Astrocyte (in vitro differentiated cells and primary cell): ENCODE results near the gene CDH23.

Source experiments
- EZH2 ChIP-seq: IDR thresholded peaks from 2 replicates; pipeline ENCODE4 v1.6.1; 2012; ENCODE audit warnings: mild to moderate bottlenecking, low read length, inconsistent platforms; ENCODE audit not compliant: insufficient read depth
- TF ChIP-seq, protein P1 (sequence below): IDR thresholded peaks from 2 replicates; pipeline ENCODE4 v1.5.1; 2011; ENCODE audit warnings: low read depth, mild to moderate bottlenecking, inconsistent platforms, low read length, moderate library complexity; ENCODE audit not compliant: insufficient read depth

DNA sequence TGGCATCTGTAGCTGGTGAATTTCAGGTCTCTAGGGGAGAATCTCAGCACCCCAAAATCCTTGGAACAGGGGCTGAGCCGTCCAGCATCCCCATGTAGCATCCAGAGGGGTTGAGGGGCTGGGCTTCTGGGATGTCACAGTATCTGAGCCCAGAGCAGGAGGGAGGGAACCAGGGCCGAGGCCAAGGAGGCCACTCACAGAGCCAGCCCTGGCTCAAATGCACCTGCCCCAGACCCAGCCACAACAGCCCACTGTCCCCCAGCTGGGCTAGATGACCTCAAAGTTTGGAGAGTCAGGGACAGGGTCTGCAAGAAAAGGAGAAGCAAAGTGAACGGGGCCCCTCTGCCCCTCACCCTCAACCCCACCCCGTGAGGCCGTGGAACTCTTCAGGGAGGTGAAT, 354.3 kb downstream of the CDH23 start:
- TF ChIP-seq EZH2: no peak
- TF ChIP-seq, protein P1, sequence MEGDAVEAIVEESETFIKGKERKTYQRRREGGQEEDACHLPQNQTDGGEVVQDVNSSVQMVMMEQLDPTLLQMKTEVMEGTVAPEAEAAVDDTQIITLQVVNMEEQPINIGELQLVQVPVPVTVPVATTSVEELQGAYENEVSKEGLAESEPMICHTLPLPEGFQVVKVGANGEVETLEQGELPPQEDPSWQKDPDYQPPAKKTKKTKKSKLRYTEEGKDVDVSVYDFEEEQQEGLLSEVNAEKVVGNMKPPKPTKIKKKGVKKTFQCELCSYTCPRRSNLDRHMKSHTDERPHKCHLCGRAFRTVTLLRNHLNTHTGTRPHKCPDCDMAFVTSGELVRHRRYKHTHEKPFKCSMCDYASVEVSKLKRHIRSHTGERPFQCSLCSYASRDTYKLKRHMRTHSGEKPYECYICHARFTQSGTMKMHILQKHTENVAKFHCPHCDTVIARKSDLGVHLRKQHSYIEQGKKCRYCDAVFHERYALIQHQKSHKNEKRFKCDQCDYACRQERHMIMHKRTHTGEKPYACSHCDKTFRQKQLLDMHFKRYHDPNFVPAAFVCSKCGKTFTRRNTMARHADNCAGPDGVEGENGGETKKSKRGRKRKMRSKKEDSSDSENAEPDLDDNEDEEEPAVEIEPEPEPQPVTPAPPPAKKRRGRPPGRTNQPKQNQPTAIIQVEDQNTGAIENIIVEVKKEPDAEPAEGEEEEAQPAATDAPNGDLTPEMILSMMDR: no peak
